Cerebellar cortex (tissue), 1 donor: ENCODE measurements around the gene GAS1.

Experiments used
- DNase-seq: peaks from one replicate; pipeline ENCODE4 v3.0.0-alpha.2; 2015; ENCODE audit warnings: low spot score

The GAS1 gene

DNA sequence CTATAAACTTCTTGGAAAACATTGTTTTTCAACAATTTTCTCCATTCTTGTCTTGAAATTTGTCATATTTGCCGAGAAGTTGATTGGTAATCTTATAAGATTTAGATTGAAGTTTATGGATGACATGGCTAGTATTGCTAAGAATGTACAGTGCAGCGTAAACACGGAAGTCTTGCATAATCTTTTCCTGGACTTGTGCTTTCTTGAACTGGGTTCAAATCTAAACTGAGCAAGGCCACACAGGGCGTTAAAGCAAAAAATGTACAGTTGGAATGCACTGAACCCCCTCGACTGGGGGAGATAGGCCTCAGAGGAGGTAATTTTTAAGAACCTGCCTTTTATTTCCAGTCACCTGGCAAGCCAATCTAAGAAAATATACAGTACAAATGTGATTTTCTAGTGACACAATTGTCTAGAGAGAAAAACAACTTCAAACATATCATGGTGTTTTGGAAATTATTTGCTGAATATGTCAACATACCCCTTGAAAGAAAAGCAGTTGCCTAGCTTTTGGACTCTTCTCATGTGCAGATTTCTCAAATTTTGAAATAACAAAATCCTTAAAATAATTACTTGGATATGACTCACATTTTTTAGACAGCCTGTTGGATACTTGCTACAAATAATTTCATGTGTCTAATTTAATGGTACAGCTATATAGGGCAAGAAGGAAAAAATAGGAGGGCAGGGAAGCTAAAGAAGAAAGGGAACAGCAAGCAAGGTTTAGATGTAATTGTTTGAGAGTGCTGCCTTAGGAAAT is 18.5 kb upstream of the GAS1 start:
- no peak for DNase-seq

DNA sequence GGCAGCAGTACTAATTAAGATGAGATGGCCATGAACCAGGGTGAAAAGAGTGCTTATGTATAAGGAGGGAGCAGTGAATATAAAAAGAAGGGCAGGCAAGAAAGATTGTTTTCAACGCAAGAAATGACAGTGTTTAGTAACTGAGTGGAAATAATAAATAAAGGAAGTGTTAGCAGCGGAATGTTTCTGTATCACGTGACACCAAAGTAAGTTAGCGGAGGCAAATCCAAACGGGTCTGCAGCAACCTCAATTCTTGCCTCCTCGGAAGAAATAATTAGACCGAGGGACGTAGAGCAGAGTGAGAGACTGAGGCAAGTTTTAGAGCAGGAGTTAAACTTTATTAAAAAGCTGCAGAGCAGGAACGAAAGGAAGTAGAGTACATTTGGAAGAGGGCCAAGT is 15.4 kb upstream of the GAS1 start:
- DNase-seq: no peak

GRCh38 chr9:86960938-86961337 is 13.6 kb upstream of the GAS1 start:
- DNase-seq: no peak

DNA sequence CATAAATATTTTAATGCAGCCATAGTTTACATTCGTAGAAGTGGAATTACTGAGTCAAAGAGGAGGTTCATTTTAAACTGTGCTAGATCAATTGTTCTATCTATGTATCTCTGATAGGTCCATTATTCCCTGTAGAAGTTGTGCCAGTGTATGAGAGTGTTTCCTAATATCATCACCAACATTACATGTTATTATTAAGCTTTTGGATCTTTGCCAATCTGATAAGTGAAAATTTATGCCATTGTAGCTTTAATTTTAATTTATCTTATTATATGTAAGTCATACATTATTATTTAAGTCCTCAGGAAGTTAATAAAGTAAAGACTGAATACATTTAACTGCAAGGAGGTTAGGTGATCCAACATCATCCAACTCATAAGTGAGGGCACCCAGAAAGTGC is 10.9 kb upstream of the GAS1 start:
- no peak for DNase-seq

DNA sequence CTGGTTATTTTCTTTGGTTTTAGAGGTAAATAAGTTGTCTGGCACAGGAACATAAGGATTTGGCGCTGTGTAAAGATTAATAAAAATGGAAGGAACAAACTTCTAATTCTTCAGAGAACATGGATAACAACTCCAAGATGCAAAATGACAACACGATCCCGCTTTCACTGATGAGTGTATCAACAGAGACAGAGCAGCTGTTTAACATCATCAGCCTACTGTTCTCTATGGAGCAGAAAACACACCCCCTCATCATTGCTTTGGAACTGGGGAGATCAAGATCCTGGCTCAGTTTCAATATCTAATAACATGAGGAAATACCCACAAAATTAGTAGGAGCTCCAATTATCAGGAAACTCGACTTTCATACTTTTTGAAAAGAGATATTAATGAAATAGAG is 8.3 kb upstream of the GAS1 start:
- DNase-seq: no peak

DNA sequence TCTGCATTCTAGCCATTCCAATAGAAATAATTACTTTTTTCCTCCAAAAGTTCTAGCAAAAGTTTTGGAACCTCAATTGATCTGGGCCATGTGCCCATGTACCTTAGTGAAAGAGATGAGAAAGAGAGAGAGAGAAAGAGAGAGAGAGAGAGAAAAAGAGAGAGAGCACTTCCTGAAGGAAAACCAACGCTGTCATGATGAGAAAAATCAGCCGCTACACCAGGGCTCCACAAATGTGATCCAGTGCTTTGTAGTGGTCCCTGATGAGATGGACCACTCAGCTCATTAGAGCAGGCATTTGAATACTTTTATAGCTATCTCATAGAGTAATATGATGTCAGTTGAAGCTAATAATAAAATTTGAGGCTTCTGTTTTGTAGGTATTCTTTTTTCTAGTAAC is 7.7 kb upstream of the GAS1 start:
- DNase-seq: no peak

DNA sequence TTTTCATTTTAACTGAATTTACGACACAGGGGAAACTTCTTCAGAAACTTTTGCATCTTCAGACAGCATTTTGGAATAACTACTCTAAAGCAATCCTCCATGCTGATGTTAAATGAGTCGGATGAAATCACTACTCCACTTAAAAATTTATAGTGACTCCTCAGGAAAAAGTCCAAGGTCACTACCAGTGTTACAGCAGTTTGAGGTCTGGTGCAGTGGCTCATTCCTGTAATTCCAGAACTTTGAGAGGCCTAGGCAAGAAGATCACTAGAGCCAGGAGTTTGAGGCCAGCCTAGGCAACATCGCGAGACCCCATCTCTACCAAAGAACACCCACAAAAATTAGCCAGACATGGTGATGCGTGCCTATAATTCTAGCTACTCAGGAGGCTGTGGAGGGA is 5.9 kb upstream of the GAS1 start:
- no peak for DNase-seq

- peak; percentile 86 for DNase-seq
These were observed 996 bp upstream of the GAS1 start for GRCh38 chr9:86948074-86948929.

- DNase-seq: peak; percentile 38
These were observed 833 bp downstream of the GAS1 start for GRCh38 chr9:86946201-86947145.

DNA sequence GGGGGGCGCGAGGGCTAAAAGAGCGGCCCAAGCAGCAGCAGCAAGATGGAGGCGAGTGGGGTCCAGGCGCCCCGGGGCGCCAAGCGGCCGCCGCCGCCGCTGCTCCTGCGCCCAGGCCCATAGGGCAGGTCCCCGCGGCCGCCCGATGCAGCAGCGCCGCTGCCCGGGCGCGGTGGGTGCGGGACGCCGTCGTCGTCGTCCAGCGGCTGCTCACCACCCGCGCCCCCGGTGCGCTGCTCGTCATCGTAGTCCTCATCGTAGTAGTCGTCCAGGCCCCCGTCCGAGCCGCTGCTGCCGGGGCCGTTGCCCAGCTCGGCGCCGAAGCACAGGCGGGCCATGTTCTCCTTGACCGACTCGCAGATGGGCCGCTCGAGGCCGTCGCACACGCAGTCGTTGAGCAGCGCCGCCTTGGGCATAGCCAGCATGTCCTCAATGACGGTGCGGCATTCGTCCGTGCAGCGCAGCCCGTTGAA is 1.5 kb downstream of the GAS1 start:
- no peak for DNase-seq

GRCh38 chr9:86944796-86945727 is 2.2 kb downstream of the GAS1 start:
- no peak for DNase-seq

- no peak for DNase-seq
These were observed 3.8 kb downstream of the GAS1 start for GRCh38 chr9:86943201-86944113.

- no peak for DNase-seq
These were observed 4.8 kb downstream of the GAS1 start for GRCh38 chr9:86942281-86943200.

- DNase-seq: no peak
These were observed 6.1 kb downstream of the GAS1 start for GRCh38 chr9:86941197-86941596.

- no peak for DNase-seq
These were observed 6.5 kb downstream of the GAS1 start for GRCh38 chr9:86940774-86941173.

- no peak for DNase-seq
These were observed 7.4 kb downstream of the GAS1 start for GRCh38 chr9:86939891-86940290.

- no peak for DNase-seq
These were observed 8.0 kb downstream of the GAS1 start for GRCh38 chr9:86939321-86939720.

GRCh38 chr9:86938780-86939179 is 8.5 kb downstream of the GAS1 start:
- DNase-seq: no peak

GRCh38 chr9:86926145-86926544 is 21.2 kb downstream of the GAS1 start:
- DNase-seq: no peak
